ENCODE data around the gene DNAJC1. TPM values are rescaled to one million over a fixed set of nuclear protein-coding genes. Genes with fewer than 3 reads are reported as not detected.

DNAJC1 gene
- total and polyA plus RNA-seq, 2 of the 4 experiments (the other 2 are of a cell fraction): 12.7 to 13.3 TPM

DNA sequence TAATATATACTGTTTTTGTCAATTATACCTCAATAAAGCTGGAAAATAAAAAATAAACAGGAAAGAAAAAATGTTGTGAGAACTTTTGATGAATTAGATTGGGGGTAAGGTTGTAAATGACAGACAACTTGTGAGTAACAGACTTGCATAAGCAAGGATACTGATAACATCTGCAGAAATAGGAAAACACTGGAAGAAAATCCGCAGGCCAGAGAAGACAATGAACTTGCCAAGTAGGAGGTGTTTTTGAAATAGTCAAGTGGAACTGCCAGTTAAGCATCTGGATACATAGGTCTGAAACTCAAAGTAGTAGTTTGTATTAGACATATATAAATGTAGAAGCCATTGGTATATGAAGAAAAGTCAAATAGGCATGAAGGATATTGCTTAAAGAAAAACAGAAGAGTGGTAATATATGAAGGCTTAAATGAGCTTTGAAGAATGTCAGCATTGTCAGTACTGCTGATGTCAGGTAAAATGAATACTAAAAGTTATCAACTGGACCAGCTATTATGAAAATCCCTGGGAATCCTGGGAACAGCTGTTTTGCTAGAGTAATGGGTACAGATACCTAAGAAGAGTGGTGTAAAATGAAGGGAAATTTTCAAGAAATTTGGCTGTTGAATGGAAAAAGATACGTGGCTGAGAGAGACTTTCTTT, 58.7 kb downstream of the DNAJC1 start:
- no peak overlapping the region for H4K5ac ChIP-seq (ENCODE audit: low read depth, low read length)
- H3K4me2 ChIP-seq (ENCODE audit: low read depth, low read length): no peak overlapping the region
- no peak overlapping the region for H2BK20ac ChIP-seq (ENCODE audit: low read depth, low read length)
- H2BK120ac ChIP-seq (ENCODE audit: low read depth, low read length): no peak overlapping the region
- no peak overlapping the region for H4K91ac ChIP-seq (ENCODE audit: insufficient read depth, low read depth, low read length)
- ChIA-PET CTCF (no interaction called here), POLR2A (ENCODE audit: unreplicated experiment) (no interaction called here)
- H3K9me3 ChIP-seq (ENCODE audit: control insufficient read depth, insufficient read depth, low read length): no peaks in the 10 kb centered on the region
- no peak overlapping the region for H2AK5ac ChIP-seq (ENCODE audit: low read depth, low read length)
- H3K4me3 ChIP-seq (ENCODE audit: insufficient read depth, low read depth, low read length): no peak overlapping the region
- no peak overlapping the region for H4K8ac ChIP-seq (ENCODE audit: low read depth in 2 of 2, low read length in 2 of 2)
- no peak for ATAC-seq (ENCODE audit: low read depth)
- H4K20me1 ChIP-seq (ENCODE audit: insufficient read depth, low read length): no peaks in the 10 kb centered on the region
- intact Hi-C loops (cut with micrococcal nuclease) (loop anchor here (5.0 kb wide), 1 partner anchor 298 kb away; no protein-coding TSS in a partner anchor), dilution Hi-C loops (cut with HindIII; ENCODE audit: low sequenced_read_pairs, unreplicated experiment) (no loop called here), in situ Hi-C loops (cut with MboI; ENCODE audit: low sequenced_read_pairs) (loop anchor here (10.0 kb wide), 2 partner anchors 450 to 660 kb away; no protein-coding TSS in a partner anchor)
- no peaks in the 10 kb centered on the region; the same call in 1 of the 2 replicates for H3K4me1 ChIP-seq (ENCODE audit: control insufficient read depth, insufficient read depth, low read length)
- H3K9me1 ChIP-seq (ENCODE audit: insufficient read depth, low read length): no peaks in the 10 kb centered on the region
- no peaks in the 10 kb centered on the region for H3K36me3 ChIP-seq (ENCODE audit: control insufficient read depth, insufficient read depth, low read length)
- H3K4ac ChIP-seq (ENCODE audit: low read depth, low read length): no peak overlapping the region
- no peak overlapping the region for H3K27ac ChIP-seq (ENCODE audit: insufficient read depth, low read length)
- no peak overlapping the region for H3K9ac ChIP-seq (ENCODE audit: low read depth, low read length)
- H3K14ac ChIP-seq (replicated peaks; ENCODE audit: low read depth, low read length): no peak overlapping the region
- H3K27me3 ChIP-seq (ENCODE audit: control insufficient read depth, insufficient read depth, low read length): no peaks in the 10 kb centered on the region
- H3K56ac ChIP-seq (ENCODE audit: extremely low read depth, insufficient read depth, low read length): no peak overlapping the region
- H2AFZ ChIP-seq (replicated peaks; ENCODE audit: low read length, poor library complexity): no peak overlapping the region
- TF ChIP-seq MAFK (IDR thresholded peaks at IDR 0.05; ENCODE audit: low read depth, low read length) (peak; percentile 34; the same call in 1 of the 2 replicates), NFE2L2 (IDR thresholded peaks at IDR 0.05; ENCODE audit: low read depth, low read length) (no peak)
- TF ChIP-seq, protein P1, sequence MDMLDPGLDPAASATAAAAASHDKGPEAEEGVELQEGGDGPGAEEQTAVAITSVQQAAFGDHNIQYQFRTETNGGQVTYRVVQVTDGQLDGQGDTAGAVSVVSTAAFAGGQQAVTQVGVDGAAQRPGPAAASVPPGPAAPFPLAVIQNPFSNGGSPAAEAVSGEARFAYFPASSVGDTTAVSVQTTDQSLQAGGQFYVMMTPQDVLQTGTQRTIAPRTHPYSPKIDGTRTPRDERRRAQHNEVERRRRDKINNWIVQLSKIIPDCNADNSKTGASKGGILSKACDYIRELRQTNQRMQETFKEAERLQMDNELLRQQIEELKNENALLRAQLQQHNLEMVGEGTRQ (IDR thresholded peaks at IDR 0.05; ENCODE audit: low read depth, low read length): no peak
- H3K23ac ChIP-seq (ENCODE audit: low read depth, low read length): no peak overlapping the region
- no peak overlapping the region for H2BK15ac ChIP-seq (ENCODE audit: low read depth, low read length)
- H3K79me1 ChIP-seq (ENCODE audit: low read depth in 1 of 2, low read length in 2 of 2): peaks cover 2 to 6% of the 10 kb centered on the region in 2 experiments; a peak in 2 of 4 replicates
- DNase-seq: no peak
- no TSS peak for BruUV-seq (replicated peaks)
- WGBS, 2 experiments (ENCODE audit: extremely low coverage in 2 of 2, insufficient read length in 1 of 2): no CpG with 5 or more reads among the region's 2 CpGs
- H2BK5ac ChIP-seq (ENCODE audit: low read depth, low read length, poor library complexity, severe bottlenecking): no peak overlapping the region
- no peak overlapping the region for H2AK9ac ChIP-seq (replicated peaks; ENCODE audit: low read depth, low read length, poor library complexity)
- H3K18ac ChIP-seq (ENCODE audit: low read depth, low read length): no peak overlapping the region

Data from IMR-90 (cell line).